ENCODE data around the gene CCBE1.

- TF ChIP-seq RAD21 (conservative IDR thresholded peaks at IDR 0.05 in 1 of 2, IDR thresholded peaks at IDR 0.05 in 1 of 2): 0 out of 5 replicates have a peak, but pooled peaks of 1 of the 2 experiments have one; percentile 11
- no peak for TF ChIP-seq BHLHE40 (IDR thresholded peaks at IDR 0.05; ENCODE audit: low read depth, low read length)
- no peak for TF ChIP-seq CHD2 (IDR thresholded peaks at IDR 0.05; ENCODE audit: low read length, partially characterized antibody)
- TF ChIP-seq, protein P1, sequence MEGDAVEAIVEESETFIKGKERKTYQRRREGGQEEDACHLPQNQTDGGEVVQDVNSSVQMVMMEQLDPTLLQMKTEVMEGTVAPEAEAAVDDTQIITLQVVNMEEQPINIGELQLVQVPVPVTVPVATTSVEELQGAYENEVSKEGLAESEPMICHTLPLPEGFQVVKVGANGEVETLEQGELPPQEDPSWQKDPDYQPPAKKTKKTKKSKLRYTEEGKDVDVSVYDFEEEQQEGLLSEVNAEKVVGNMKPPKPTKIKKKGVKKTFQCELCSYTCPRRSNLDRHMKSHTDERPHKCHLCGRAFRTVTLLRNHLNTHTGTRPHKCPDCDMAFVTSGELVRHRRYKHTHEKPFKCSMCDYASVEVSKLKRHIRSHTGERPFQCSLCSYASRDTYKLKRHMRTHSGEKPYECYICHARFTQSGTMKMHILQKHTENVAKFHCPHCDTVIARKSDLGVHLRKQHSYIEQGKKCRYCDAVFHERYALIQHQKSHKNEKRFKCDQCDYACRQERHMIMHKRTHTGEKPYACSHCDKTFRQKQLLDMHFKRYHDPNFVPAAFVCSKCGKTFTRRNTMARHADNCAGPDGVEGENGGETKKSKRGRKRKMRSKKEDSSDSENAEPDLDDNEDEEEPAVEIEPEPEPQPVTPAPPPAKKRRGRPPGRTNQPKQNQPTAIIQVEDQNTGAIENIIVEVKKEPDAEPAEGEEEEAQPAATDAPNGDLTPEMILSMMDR (IDR thresholded peaks at IDR 0.05): no peak
- peak; percentile 51 to 68; a peak in 3 of 4 replicates for TF ChIP-seq CEBPB (IDR thresholded peaks at IDR 0.05)
- no peak for TF ChIP-seq PBX3 (IDR thresholded peaks at IDR 0.05)
- TF ChIP-seq, protein P2, sequence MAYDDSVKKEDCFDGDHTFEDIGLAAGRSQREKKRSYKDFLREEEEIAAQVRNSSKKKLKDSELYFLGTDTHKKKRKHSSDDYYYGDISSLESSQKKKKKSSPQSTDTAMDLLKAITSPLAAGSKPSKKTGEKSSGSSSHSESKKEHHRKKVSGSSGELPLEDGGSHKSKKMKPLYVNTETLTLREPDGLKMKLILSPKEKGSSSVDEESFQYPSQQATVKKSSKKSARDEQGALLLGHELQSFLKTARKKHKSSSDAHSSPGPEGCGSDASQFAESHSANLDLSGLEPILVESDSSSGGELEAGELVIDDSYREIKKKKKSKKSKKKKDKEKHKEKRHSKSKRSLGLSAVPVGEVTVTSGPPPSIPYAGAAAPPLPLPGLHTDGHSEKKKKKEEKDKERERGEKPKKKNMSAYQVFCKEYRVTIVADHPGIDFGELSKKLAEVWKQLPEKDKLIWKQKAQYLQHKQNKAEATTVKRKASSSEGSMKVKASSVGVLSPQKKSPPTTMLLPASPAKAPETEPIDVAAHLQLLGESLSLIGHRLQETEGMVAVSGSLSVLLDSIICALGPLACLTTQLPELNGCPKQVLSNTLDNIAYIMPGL (CRISPR knock-in tag; IDR thresholded peaks at IDR 0.05; ENCODE audit: borderline replicate concordance): no peak
Observed at GRCh38 chr18:59744271-59744721, 47.1 kb upstream of the CCBE1 start.
